ENCODE data around the gene SPHK1.

SPHK1 gene

DNA sequence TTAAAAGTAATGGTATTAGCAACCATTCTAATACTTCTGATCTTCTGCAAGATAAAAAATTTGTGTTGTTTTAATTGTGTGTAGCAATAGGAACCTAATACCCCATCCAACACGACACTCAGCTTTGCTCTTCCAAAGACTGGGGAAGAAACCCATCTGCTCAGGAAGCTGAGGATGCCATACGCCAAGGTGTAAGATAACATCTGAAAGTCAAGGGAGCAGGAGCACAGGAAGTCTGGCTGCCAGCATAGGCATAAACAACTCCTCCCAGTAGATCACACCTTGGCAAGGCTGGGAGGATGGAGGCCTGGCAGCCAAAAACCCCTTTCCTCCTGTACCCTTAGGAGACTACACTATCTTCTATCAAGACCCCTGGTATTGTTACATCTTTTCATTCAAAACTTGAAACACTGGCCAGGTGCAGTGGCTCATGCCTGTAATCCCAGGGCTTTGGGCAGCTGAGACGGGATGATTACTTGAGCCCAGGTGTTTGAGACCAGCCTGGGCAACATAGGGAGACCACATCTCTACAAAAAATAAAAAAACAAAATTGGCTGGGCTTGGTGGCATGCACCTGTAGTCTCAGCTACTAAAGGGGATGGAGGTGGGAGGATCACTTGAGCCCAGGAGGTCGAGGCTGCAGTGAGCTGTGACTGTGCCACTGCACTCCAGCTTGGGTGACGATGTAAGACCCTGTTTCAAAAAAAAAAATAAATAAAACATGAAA lies 5.7 kb upstream of the SPHK1 start:
- TF ChIP-seq CREB1 (IDR thresholded peaks at IDR 0.05; ENCODE audit: low read depth) (no peak), EGR1 (IDR thresholded peaks at IDR 0.05) (no peak)
- TF ChIP-seq, protein P1, sequence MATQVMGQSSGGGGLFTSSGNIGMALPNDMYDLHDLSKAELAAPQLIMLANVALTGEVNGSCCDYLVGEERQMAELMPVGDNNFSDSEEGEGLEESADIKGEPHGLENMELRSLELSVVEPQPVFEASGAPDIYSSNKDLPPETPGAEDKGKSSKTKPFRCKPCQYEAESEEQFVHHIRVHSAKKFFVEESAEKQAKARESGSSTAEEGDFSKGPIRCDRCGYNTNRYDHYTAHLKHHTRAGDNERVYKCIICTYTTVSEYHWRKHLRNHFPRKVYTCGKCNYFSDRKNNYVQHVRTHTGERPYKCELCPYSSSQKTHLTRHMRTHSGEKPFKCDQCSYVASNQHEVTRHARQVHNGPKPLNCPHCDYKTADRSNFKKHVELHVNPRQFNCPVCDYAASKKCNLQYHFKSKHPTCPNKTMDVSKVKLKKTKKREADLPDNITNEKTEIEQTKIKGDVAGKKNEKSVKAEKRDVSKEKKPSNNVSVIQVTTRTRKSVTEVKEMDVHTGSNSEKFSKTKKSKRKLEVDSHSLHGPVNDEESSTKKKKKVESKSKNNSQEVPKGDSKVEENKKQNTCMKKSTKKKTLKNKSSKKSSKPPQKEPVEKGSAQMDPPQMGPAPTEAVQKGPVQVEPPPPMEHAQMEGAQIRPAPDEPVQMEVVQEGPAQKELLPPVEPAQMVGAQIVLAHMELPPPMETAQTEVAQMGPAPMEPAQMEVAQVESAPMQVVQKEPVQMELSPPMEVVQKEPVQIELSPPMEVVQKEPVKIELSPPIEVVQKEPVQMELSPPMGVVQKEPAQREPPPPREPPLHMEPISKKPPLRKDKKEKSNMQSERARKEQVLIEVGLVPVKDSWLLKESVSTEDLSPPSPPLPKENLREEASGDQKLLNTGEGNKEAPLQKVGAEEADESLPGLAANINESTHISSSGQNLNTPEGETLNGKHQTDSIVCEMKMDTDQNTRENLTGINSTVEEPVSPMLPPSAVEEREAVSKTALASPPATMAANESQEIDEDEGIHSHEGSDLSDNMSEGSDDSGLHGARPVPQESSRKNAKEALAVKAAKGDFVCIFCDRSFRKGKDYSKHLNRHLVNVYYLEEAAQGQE (IDR thresholded peaks at IDR 0.05; ENCODE audit: low read depth) = no peak
- TF ChIP-seq, protein P2, sequence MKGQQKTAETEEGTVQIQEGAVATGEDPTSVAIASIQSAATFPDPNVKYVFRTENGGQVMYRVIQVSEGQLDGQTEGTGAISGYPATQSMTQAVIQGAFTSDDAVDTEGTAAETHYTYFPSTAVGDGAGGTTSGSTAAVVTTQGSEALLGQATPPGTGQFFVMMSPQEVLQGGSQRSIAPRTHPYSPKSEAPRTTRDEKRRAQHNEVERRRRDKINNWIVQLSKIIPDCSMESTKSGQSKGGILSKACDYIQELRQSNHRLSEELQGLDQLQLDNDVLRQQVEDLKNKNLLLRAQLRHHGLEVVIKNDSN (IDR thresholded peaks at IDR 0.05) = no peak
- TF ChIP-seq, protein P3, sequence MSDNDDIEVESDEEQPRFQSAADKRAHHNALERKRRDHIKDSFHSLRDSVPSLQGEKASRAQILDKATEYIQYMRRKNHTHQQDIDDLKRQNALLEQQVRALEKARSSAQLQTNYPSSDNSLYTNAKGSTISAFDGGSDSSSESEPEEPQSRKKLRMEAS (IDR thresholded peaks at IDR 0.05) = no peak

DNA sequence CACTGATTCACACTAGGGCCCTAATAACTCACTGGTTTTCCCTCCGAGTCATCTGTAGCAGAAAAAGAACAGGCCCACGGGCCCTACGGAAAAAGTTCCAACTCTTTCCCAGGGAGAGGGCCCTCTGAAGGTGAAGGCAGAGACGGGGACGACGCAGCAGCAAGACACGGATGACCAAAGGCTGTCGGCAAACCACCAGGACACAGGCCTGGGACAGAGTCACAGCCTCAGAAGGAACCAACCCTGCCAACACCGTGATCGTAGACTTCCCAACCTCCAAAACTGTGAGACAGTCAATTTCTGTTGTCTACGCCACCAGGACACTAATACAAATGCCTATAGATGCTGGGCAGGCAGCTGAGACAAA lies 5.2 kb upstream of the SPHK1 start:
- TF ChIP-seq TCF12 (IDR thresholded peaks at IDR 0.05; ENCODE audit: low read depth) (no peak), CREB1 (IDR thresholded peaks at IDR 0.05; ENCODE audit: low read depth) (no peak), EP300 (IDR thresholded peaks at IDR 0.05; ENCODE audit: borderline replicate concordance) (no peak)

DNA sequence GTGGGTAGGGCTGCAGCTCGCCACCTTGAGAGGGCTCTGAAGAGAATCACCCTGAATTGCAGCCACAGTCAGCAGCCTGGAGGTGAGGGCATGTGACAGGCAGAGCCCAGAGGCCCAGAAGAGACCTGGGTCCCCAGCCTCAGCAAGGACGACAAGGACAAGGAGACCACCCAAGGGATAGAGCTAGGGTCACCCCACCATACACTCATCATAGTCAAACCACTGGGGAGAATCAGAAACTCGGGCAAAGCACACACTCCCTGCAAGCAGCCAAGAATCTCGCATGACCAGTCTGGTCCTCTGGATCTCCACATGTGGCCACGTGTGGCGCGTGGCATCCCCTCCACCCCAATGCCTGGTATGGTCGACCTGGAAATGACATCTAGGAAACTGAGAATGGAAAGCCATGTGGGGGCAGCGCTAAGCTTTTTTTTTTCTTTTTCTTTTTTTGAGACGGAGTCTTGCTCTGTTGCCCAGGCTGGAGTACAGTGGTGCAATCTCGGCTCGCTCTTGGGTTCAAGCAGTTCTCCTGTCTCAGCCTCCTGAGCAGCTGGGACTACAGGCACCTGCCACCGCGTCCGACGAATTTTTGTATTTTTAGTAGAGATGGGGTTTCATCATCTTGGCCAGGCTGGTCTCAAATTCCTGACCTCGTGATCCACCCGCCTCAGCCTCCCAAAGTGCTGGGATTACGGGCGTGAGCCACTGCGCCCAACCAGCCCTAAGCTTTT lies 4.6 kb upstream of the SPHK1 start:
- TF ChIP-seq EP300 (IDR thresholded peaks at IDR 0.05; ENCODE audit: borderline replicate concordance) (no peak), ZBTB7A (IDR thresholded peaks at IDR 0.05; ENCODE audit: low read depth) (no peak), NFIC (IDR thresholded peaks at IDR 0.05) (no peak), CEBPB (IDR thresholded peaks at IDR 0.05) (no peak), EGR1 (IDR thresholded peaks at IDR 0.05) (no peak), TAF1 (IDR thresholded peaks at IDR 0.05; ENCODE audit: low read depth) (no peak), CREB1 (IDR thresholded peaks at IDR 0.05; ENCODE audit: low read depth) (no peak), TCF12 (IDR thresholded peaks at IDR 0.05; ENCODE audit: low read depth) (no peak), YY1 (IDR thresholded peaks at IDR 0.05; ENCODE audit: low read depth) (no peak), TEAD4 (IDR thresholded peaks at IDR 0.05) (no peak), RAD21 (IDR thresholded peaks at IDR 0.05; ENCODE audit: low read depth) (no peak), FOXM1 (IDR thresholded peaks at IDR 0.05; ENCODE audit: borderline replicate concordance, low read depth) (no peak)
- TF ChIP-seq, protein P1 (IDR thresholded peaks at IDR 0.05; ENCODE audit: low read depth) = no peak
- TF ChIP-seq, protein P3 (IDR thresholded peaks at IDR 0.05) = no peak
- TF ChIP-seq, protein P2 (IDR thresholded peaks at IDR 0.05) = no peak

DNA sequence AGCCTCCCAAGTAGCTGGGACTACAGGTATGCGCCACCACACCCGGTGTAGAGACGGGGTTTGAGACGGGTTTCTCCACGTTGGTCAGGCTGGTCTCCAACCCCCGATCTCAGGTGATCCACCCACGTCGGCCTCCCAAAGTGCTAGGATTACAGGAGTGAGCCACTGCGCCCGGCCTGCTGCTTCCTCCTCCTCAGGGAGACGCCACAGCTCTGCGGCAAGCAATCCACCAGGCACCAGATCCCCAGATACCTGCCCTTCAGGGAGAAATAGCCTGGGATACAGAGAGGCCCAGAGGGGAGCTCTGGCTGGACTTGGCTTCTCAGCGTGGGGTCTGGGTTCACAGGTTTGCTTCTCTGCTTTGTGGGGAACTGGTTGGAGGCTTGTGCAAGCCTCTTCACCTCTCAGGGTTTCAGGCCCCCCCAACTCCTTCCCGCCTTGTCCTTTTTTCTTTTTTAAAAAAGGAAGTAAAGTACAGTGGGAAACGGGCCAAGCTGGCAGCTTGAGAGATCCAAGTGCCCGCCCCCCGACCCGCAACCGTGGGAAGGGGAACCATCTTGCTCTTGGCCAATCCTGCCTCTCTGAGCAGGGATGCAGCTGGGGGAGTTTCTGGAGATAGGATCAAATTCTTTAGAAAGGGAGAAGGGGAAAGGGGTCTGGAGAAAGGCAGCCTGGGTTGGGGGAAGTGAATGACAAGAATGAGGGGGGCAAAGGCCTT lies 2.6 kb upstream of the SPHK1 start:
- TF ChIP-seq, protein P1 (IDR thresholded peaks at IDR 0.05; ENCODE audit: low read depth) = no peak
- TF ChIP-seq FOXM1 (IDR thresholded peaks at IDR 0.05; ENCODE audit: borderline replicate concordance, low read depth) (no peak), CREB1 (IDR thresholded peaks at IDR 0.05; ENCODE audit: low read depth) (no peak), ZBTB7A (IDR thresholded peaks at IDR 0.05; ENCODE audit: low read depth) (no peak)

Data from Ishikawa (cell line).